Hindlimb muscle (tissue), 1 donor: ENCODE results near the gene TMEM139. TPM values are rescaled to one million over a fixed set of nuclear protein-coding genes. Genes with fewer than 3 reads are reported as not detected.
"Not testable (repeated sequence)": the region's sequence is repeated elsewhere in the genome, so short reads cannot be mapped to it uniquely, and the experiment has no call there.

Experiments used
- DNase-seq: peaks from one replicate; pipeline ENCODE4 v3.0.0-alpha.2; 2013
- polyA plus RNA-seq: library from polyadenylated mRNA; unstranded; fragments of 120-200 nt; gene quantifications from one replicate; pipeline ENCODE4 v1.2.1, GENCODE V29; 2013; ENCODE audit not compliant: insufficient read length

The TMEM139 gene
- polyA plus RNA-seq, 1 donor, result 0.98 TPM

DNA sequence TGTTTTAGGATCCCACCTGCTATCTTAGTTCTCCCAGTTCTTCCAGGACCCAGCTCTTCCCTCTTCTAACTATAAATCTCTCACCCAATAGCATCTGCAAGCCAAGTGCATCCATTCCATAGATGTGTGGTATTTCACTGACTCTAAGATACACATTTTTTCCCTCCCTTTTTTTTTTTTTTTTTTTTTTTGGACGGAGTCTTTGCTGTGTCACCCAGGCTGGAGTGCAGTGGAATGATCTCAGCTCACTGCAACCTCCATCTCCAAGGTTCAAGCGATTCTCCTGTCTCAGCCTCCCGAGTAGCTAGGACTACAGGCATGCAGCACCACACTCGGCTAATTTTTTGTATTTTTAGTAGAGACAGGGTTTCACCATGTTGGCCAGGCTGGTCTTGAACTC lies 5.1 kb downstream of the TMEM139 start:
- DNase-seq, result not testable (repeated sequence)

- DNase-seq, result no peak
Observed at GRCh38 chr7:143290293-143290692, 5.5 kb downstream of the TMEM139 start.

DNA sequence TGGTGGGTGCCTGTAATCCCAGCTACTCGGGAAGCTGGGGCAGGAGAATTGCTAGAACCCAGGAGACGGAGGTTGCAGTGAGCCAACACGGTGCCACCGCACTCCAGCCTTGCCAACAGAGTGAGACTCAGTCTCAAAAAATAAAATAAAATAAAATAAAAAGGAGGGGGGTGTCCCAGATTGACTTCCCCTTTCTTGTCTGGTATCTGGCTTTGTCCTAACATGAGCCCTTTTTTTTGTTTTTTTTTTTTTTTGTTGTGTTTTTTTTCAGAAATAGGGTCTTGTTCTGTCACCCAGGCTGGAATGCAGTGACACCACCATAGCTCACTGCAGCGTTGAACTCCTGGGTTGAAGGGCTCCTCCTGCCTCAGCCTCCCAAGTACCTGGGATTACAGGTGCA lies 8.1 kb downstream of the TMEM139 start:
- no peak for DNase-seq

DNA sequence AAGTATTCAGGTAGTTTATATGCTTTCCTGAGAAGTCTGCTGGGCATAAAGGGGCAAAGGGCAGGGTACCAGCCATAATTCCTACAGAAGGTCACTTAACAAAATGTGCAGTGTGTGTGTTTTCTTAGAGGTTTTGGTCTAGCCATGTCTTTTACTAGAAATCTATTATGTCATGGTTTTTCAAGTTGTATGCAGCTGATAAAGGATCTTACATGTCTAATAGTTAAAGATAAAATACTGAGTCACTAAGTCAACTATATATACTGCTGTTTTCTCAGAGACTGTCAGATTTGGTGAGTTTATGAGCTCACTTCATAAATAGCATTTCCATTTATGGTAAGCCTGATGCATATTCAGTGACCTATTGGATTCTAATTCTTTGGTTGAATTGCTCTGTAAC lies 11.1 kb downstream of the TMEM139 start:
- DNase-seq, result no peak

DNA sequence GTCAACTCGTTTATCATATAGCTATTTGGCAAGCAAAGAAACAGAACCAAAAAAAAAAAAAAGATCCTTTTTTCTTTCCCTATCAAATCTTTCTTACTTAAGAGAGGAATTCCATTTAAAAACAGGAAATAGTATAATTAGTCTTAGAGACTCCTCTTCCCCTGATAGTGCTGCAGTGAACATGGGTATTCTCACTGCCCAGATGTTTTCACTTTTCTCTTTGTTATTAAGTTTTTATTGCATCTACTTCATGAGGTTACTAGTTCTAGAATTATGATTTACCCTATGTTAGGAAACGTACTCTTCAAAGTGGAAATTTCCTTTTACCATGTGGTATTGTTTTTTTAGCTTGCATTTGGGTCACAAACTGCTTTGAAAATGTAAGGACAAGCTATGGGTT lies 11.9 kb downstream of the TMEM139 start:
- DNase-seq, result no peak

- DNase-seq, result no peak
Observed at GRCh38 chr7:143299346-143299745, 14.6 kb downstream of the TMEM139 start.

- no peak for DNase-seq
Observed at GRCh38 chr7:143299840-143300239, 15.1 kb downstream of the TMEM139 start.

DNA sequence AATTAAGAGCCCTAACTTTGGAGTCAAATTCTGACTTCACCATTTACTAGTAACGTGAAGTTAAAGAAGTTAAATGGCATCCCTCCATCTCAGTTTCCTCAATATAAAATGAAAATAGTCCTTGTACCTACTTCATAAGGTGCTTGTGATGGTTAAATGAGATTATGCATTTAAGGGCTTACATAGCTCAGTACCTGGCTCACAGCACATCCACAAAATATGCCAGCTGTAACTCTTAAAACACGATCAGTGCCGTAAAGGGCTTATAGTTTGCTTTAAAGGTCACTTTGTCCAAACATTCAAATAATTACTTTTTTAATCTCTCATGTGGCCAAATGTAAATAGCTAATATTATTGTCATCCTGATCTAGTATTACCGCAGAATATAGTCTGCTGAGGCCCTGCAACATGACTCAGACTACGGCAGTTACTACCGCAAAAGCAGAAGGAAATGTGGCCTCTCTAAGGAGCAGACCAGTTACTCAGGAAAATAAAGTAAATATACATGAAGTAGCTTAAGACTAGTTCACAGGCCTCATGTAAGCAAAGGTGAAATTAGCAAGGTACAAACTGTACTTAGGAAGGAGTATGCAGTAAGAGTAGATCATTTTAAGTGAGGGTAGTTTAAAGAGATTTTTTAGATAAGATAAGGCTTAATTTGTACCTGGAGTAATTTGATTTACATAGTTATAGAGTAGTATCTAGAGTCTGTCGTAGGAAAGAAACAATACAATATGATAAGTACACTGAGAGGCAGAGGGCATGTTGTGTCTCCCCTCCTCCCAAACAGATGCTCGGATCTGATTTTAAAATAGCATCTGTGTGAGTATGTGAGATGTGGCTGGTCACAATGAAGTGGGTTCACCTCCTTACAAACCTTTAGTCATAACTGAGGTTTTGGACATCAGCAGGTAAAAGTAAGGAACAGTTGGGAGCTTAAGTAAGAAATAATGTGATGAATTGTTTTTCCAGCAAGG lies 16.5 kb downstream of the TMEM139 start:
- DNase-seq, result no peak

GRCh38 chr7:143303733-143304132 lies 19.0 kb downstream of the TMEM139 start:
- no peak for DNase-seq

DNA sequence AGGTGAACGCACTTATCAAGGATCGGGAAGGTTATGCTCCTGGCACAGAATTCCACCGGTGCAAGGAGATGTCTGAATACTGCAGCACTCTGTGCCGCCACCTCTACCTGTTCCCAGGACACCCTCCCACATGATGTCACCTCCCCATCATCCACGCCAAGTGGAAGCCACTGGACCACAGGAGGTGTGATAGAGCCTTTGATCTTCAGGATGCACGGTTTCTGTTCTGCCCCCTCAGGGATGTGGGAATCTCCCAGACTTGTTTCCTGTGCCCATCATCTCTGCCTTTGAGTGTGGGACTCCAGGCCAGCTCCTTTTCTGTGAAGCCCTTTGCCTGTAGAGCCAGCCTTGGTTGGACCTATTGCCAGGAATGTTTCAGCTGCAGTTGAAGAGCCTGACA lies 20.2 kb downstream of the TMEM139 start:
- no peak for DNase-seq

- no peak for DNase-seq
Observed at GRCh38 chr7:143305423-143306070, 20.8 kb downstream of the TMEM139 start.

GRCh38 chr7:143308632-143309031 lies 23.9 kb downstream of the TMEM139 start:
- no peak for DNase-seq

DNA sequence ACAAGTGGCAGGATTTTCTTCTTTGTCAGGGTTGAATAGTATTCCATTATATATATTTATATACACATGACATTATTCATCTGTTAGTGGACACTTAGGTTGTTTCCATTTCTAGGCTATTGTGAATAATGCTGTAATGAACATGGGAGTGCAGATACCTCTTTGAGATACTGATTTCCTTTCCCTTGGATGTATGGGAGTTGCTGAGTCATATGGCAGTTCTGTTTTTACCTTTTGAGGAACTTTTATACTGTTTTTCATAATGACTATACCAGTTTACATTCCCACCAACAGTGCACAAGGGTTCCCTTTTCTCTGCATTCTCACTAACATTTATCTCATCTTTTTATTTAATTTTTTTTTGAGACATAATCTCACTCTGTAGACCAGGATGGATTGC lies 29.4 kb downstream of the TMEM139 start:
- DNase-seq, result no peak

GRCh38 chr7:143315776-143316175 lies 31.0 kb downstream of the TMEM139 start, which contains the start of gene CLCN1:
Gene CLCN1 (plus strand): TSS chr7:143316111. CDS start chr7:143316213, 102 bp downstream.
- no peak for DNase-seq

DNA sequence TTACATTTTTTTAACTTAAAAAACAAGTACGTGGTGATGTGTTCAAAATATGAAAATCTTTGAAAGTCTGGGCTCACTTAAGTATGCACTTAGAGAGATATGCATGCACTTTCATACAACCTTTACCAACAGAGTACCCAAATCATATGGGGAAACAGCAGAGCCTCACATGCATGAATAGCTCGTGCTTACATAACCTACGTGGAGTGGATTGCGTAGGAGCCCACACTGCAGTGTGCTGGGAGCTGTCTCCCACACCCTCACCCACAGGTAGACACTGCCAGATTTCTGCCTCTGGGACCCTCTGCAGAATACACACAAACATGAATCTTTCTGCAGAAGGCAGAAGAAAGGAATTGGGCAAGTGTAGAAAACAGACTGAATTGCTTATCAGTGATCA lies 31.7 kb downstream of the TMEM139 start:
- no peak for DNase-seq

GRCh38 chr7:143318661-143319060 lies 33.9 kb downstream of the TMEM139 start:
- DNase-seq, result no peak

DNA sequence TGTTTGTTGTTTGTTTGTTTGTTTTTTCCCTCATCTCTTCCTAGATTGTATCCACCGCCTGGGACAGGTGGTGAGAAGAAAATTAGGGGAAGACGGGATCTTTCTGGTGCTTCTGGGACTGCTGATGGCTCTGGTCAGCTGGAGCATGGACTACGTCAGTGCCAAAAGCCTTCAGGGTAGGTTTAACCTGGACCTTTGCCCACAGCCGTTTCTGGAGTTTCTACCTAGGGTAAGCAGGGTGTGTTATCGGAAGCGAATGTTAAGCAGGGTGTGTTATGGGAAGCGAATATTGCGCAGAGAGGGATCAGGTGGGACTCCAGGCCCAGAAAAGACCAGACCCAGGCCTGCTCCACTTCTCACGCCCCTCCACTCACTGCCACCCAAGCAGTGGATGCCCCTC lies 35.9 kb downstream of the TMEM139 start:
- DNase-seq, result no peak

- no peak for DNase-seq
Observed at GRCh38 chr7:143321242-143321641, 36.5 kb downstream of the TMEM139 start.

DNA sequence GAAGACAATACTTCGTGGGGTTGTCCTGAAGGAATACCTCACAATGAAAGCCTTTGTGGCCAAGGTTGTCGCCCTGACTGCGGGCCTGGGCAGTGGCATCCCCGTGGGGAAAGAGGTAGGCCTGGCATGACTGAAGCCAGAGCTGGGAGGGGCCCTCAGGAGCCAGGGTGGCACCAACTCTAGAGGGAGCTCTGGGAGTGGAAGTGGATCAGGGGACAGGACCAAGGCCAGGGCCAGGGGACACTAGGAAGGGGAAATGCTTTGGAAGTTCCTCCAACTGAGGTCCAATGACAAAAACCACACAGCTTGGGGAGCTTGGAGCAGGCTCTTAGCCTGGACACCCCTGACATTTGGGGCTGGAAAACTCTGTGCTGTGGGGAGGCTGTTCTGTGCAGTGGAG lies 37.0 kb downstream of the TMEM139 start:
- no peak for DNase-seq

GRCh38 chr7:143322760-143323633 lies 38.2 kb downstream of the TMEM139 start:
- no peak for DNase-seq

GRCh38 chr7:143323653-143324052 lies 38.9 kb downstream of the TMEM139 start:
- no peak for DNase-seq

- DNase-seq, result no peak
Observed at GRCh38 chr7:143325240-143325639, 40.5 kb downstream of the TMEM139 start.

- no peak for DNase-seq
Observed at GRCh38 chr7:143327903-143328302, 43.1 kb downstream of the TMEM139 start.
